HepG2 (cell line): Measurements from ENCODE around the gene RPRD1A. TPM values are rescaled to one million over a fixed set of nuclear protein-coding genes. Genes with fewer than 3 reads are reported as not detected.

Experiments
- ATAC-seq: fragments of 200-7000 bp; cut with Tn5 transposase; 3 replicates; pipeline ENCODE4 v1.9.1; 2020; ENCODE audit warnings: mild to moderate bottlenecking, moderate library complexity
- Bru-seq: library from RNA; stranded (reverse); fragments of 400-500 nt; gene quantifications from one replicate; lab custom pipeline; 2021; lab: Mats Ljungman, UMichigan
- BruChase-seq, 2 experiments: library from RNA; stranded (reverse); fragments of 400-500 nt; gene quantifications; one replicate each; lab custom pipeline; 2021; lab: Mats Ljungman, UMichigan
- BruUV-seq: library from RNA; stranded (reverse); fragments of 400-500 nt; replicated peaks from 2 replicates; lab custom pipeline; 2021; lab: Mats Ljungman, UMichigan
- CTCF ChIA-PET: fragments of 300-600 bp; formaldehyde crosslinking; extraction: SDS; loops from one replicate; lab custom pipeline; 2021; ENCODE audit warnings: low total read pairs, inconsistent platforms, low intra/inter-chr PET ratio; lab: Yijun Ruan, JAX
- POLR2A ChIA-PET: fragments of 350-600 bp; sonication (Branson Sonifier 250); formaldehyde crosslinking; loops from one replicate; lab custom pipeline; 2020; ENCODE audit warnings: antibody characterized with exemption, inconsistent platforms; lab: Yijun Ruan, JAX
- DNase-seq: peaks from one replicate; pipeline ENCODE4 v3.0.0-alpha.2; 2015; ENCODE audit warnings: low spot score
- FAIRE-seq: peaks from 3 replicates; lab custom pipeline; 2011; peaks lifted over from hg19 to GRCh38; lab: Jason Lieb, UNC
- H2AFZ ChIP-seq: one replicate; pipeline ENCODE4 v1.6.1; 2011; ENCODE audit warnings: low read length, inconsistent platforms
- H3K27ac ChIP-seq: fragments of 300-600 bp; 3 replicates; pipeline ENCODE4 v1.8.0; 2011; ENCODE audit warnings: mixed run types, mild to moderate bottlenecking, mixed read lengths, low read length, inconsistent platforms; ENCODE audit not compliant: insufficient read depth; ENCODE audit errors: extremely low read length
- H3K27me3 ChIP-seq, 2 experiments: fragments of 200-600 bp in 1 of 2; 2 replicates in 1 of 2; 3 replicates in 1 of 2; pipeline versions ENCODE4 v1.6.0 to v1.8.0; 2011; ENCODE audit warnings: low read length in 2 of 2, mild to moderate bottlenecking in 2 of 2, moderate library complexity in 2 of 2, inconsistent platforms in 1 of 2; ENCODE audit not compliant: insufficient read depth in 2 of 2, control insufficient read depth in 1 of 2
- H3K36me3 ChIP-seq, 2 experiments: fragments of 200-600 bp in 1 of 2; replicated peaks in 1 of 2; 2 replicates in 1 of 2; 3 replicates in 1 of 2; pipeline versions ENCODE4 v1.5.1 to v1.8.0; 2011; ENCODE audit warnings: low read length in 2 of 2, inconsistent platforms in 1 of 2; ENCODE audit not compliant: insufficient read depth in 2 of 2, control insufficient read depth in 1 of 2
- H3K4me1 ChIP-seq: 2 replicates; pipeline ENCODE4 v1.5.1; 2012; ENCODE audit warnings: low read length, inconsistent platforms; ENCODE audit not compliant: insufficient read depth
- H3K4me2 ChIP-seq: 2 replicates; pipeline ENCODE4 v1.6.0; 2011; ENCODE audit warnings: low read depth, low read length, inconsistent platforms
- H3K4me3 ChIP-seq, 3 experiments: fragments of 200-600 bp in 1 of 3; sonication (generic), shearing (Covaris generic) in 1 of 3; replicated peaks in 1 of 3; 2 replicates each; pipeline ENCODE4 v1.5.1; 2011 to 2016; ENCODE audit warnings: low read length in 3 of 3, inconsistent platforms in 2 of 3, low read depth in 2 of 3, mild to moderate bottlenecking in 2 of 3, control low read depth in 1 of 3, mixed read lengths in 1 of 3; ENCODE audit not compliant: insufficient read depth in 1 of 3
- H3K79me2 ChIP-seq: one replicate; pipeline ENCODE4 v1.6.1; 2011; ENCODE audit warnings: low read length, inconsistent platforms; ENCODE audit not compliant: insufficient read depth
- H3K9ac ChIP-seq: 2 replicates; pipeline ENCODE4 v1.6.0; 2011; ENCODE audit warnings: mild to moderate bottlenecking, low read depth, low read length, inconsistent platforms; ENCODE audit not compliant: insufficient read depth
- H3K9me3 ChIP-seq: 2 replicates; pipeline ENCODE4 v1.5.1; 2012; ENCODE audit warnings: mild to moderate bottlenecking, low read length
- H4K20me1 ChIP-seq: 2 replicates; pipeline ENCODE4 v1.6.0; 2011; ENCODE audit warnings: inconsistent platforms, mild to moderate bottlenecking, low read length, moderate library complexity; ENCODE audit not compliant: insufficient read depth
- ARID5B ChIP-seq: IDR thresholded peaks from 2 replicates; pipeline ENCODE4 v1.4.0; 2020; ENCODE audit warnings: mild to moderate bottlenecking, missing genetic modification reagents
- KLF12 ChIP-seq: sonication (generic); formaldehyde crosslinking; IDR thresholded peaks from 2 replicates; pipeline ENCODE4 v1.4.0; 2020; ENCODE audit warnings: missing genetic modification reagents, borderline replicate concordance
- SNAPC5 ChIP-seq: sonication (generic); formaldehyde crosslinking; IDR thresholded peaks from 2 replicates; pipeline ENCODE4 v1.8.1; 2023; ENCODE audit warnings: mild to moderate bottlenecking, missing genetic modification reagents, borderline replicate concordance
- ZC3H13 ChIP-seq: sonication (generic); formaldehyde crosslinking; IDR thresholded peaks from 2 replicates; pipeline ENCODE4 v1.8.1; 2023; ENCODE audit warnings: mild to moderate bottlenecking, missing genetic modification reagents, moderate library complexity
- ZNF510 ChIP-seq: sonication (generic); formaldehyde crosslinking; IDR thresholded peaks from 2 replicates; pipeline ENCODE4 v1.4.0; 2020; ENCODE audit warnings: low read depth, mild to moderate bottlenecking, missing genetic modification reagents
- ZNF782 ChIP-seq: sonication (generic); formaldehyde crosslinking; IDR thresholded peaks from 2 replicates; pipeline ENCODE4 v1.4.0; 2020; ENCODE audit warnings: missing genetic modification reagents, mild to moderate bottlenecking, borderline replicate concordance
- WGBS: methylation state at CpG from one replicate; pipeline ENCODE4 v1.1.6; 2017; ENCODE audit warnings: low lambda C conversion rate; 5-methylcytosine and 5-hydroxymethylcytosine counted together
- in situ Hi-C: cut with HindIII; loops from 2 replicates; pipeline ENCODE4 v1.10.0; 2017; ENCODE audit warnings: low pct_unique_long_range_greater_than_20kb; ENCODE audit not compliant: extremely low pct_ligation_motif_present
- intact Hi-C: fragments of 100-400 bp; cut with micrococcal nuclease; formaldehyde crosslinking; loops from one replicate; pipeline ENCODE4 v1.10.0; 2022; ENCODE audit not compliant: unreplicated experiment
- long read RNA-seq, 2 experiments: library from RNA in 1 of 2; library from polyadenylated mRNA in 1 of 2; stranded (forward) in 1 of 2; unstranded in 1 of 2; transcript quantifications; one replicate each; pipeline ENCODE4 v2.0.0, GENCODE V29; 2019 to 2022
- polyA minus RNA-seq, 3 experiments: library from RNA; depleted of rRNA, polyadenylated mRNA; stranded (reverse); fragments of >200 nt; gene quantifications; 2 replicates each; pipeline ENCODE4 v1.2.3, GENCODE V29; 2011; ENCODE audit warnings: low replicate concordance in 1 of 3
- polyA plus RNA-seq, 8 experiments: library from polyadenylated mRNA; depleted of rRNA in 3 of 8; stranded (reverse) in 7 of 8; unstranded in 1 of 8; fragments of >200 nt; fragmentation: Illumina TruSeq in 4 of 8; extraction: Trizol in 4 of 8; gene quantifications; 2 replicates each; pipeline versions ENCODE4 v1.2.1 to v1.2.3, GENCODE V29; 2011 to 2016; ENCODE audit warnings: low read depth in 4 of 8, missing spikeins in 1 of 8, mixed read lengths in 1 of 8; ENCODE audit not compliant: insufficient read depth in 1 of 8
- total RNA-seq, 5 experiments: library from RNA; depleted of rRNA; stranded (reverse); fragments of >200 nt; fragmentation: Illumina TruSeq; extraction: Trizol; gene quantifications; 2 replicates each; pipeline ENCODE4 v1.2.3, GENCODE V29; 2016; ENCODE audit warnings: low read depth in 1 of 5
- TF ChIP-seq, protein P1 (sequence below): sonication (generic); formaldehyde crosslinking; IDR thresholded peaks from 2 replicates; pipeline ENCODE4 v1.4.0; 2020; ENCODE audit warnings: missing genetic modification reagents

The RPRD1A gene
- total RNA-seq (2016; rRNA removed; fragmentation: Illumina TruSeq; extraction: Trizol) (78.2 and 105 TPM in 2 replicates), polyA plus RNA-seq (2011; rRNA removed) (36.4 and 42.5 TPM in 2 replicates), polyA minus RNA-seq (2011; rRNA and poly(A)+ RNA removed; ENCODE audit: low replicate concordance) (39.8 and 42.7 TPM in 2 replicates), Bru-seq, nascent RNA (percentile 91 among the genes with signal in this experiment), BruChase-seq, experiment 1, labeled RNA remaining after a 6-hour chase (percentile 89 among the genes with signal in this experiment), BruChase-seq, experiment 2, labeled RNA remaining after a 2-hour chase (percentile 83 among the genes with signal in this experiment)
- total RNA-seq (2016; cell fraction: cytosol; rRNA removed; fragmentation: Illumina TruSeq; extraction: Trizol; ENCODE audit: low read depth) = 45.6 and 46.6 TPM in 2 replicates
- 79.2 and 105 TPM in 2 replicates for total RNA-seq (2016; cell fraction: insoluble cytoplasmic fraction; rRNA removed; fragmentation: Illumina TruSeq; extraction: Trizol)
- total RNA-seq (2016; cell fraction: membrane; rRNA removed; fragmentation: Illumina TruSeq; extraction: Trizol) = 54.0 and 61.2 TPM in 2 replicates
- total RNA-seq (2016; cell fraction: nucleus; rRNA removed; fragmentation: Illumina TruSeq; extraction: Trizol) = 85.2 and 97.0 TPM in 2 replicates
- 15.8 and 21.7 TPM in 2 replicates for polyA plus RNA-seq (2011; cell fraction: cytosol; rRNA removed)
- 49.0 and 60.6 TPM in 2 replicates for polyA plus RNA-seq (2011; cell fraction: nucleus; rRNA removed)
- 49.2 and 49.7 TPM in 2 replicates for polyA plus RNA-seq (2012)
- polyA plus RNA-seq (2016; cell fraction: cytosol; fragmentation: Illumina TruSeq; extraction: Trizol; ENCODE audit: low read depth) = 8.8 and 9.0 TPM in 2 replicates
- polyA plus RNA-seq (2016; cell fraction: insoluble cytoplasmic fraction; fragmentation: Illumina TruSeq; extraction: Trizol; ENCODE audit: low read depth) = 67.3 and 70.4 TPM in 2 replicates
- 25.6 and 26.2 TPM in 2 replicates for polyA plus RNA-seq (2016; cell fraction: membrane; fragmentation: Illumina TruSeq; extraction: Trizol; ENCODE audit: low read depth)
- polyA plus RNA-seq (2016; cell fraction: nucleus; fragmentation: Illumina TruSeq; extraction: Trizol; ENCODE audit: insufficient read depth, low read depth) = 67.7 and 71.1 TPM in 2 replicates
- polyA minus RNA-seq (2011; cell fraction: cytosol; rRNA and poly(A)+ RNA removed) = 40.6 and 41.2 TPM in 2 replicates
- polyA minus RNA-seq (2011; cell fraction: nucleus; rRNA and poly(A)+ RNA removed) = 151 and 160 TPM in 2 replicates
- long read RNA-seq, experiment 1, full-length matches to known transcripts = 15 of 20 reads
- long read RNA-seq, experiment 1, partial matches to known transcripts = 1 of 20 reads
- long read RNA-seq, experiment 1, other reads (novel, unspliced or antisense) = 4 of 20 reads
- long read RNA-seq, experiment 2, full-length matches to known transcripts = 4 of 100 reads
- long read RNA-seq, experiment 2, partial matches to known transcripts = 1 of 100 reads
- long read RNA-seq, experiment 2, other reads (novel, unspliced or antisense) = 95 of 100 reads

DNA sequence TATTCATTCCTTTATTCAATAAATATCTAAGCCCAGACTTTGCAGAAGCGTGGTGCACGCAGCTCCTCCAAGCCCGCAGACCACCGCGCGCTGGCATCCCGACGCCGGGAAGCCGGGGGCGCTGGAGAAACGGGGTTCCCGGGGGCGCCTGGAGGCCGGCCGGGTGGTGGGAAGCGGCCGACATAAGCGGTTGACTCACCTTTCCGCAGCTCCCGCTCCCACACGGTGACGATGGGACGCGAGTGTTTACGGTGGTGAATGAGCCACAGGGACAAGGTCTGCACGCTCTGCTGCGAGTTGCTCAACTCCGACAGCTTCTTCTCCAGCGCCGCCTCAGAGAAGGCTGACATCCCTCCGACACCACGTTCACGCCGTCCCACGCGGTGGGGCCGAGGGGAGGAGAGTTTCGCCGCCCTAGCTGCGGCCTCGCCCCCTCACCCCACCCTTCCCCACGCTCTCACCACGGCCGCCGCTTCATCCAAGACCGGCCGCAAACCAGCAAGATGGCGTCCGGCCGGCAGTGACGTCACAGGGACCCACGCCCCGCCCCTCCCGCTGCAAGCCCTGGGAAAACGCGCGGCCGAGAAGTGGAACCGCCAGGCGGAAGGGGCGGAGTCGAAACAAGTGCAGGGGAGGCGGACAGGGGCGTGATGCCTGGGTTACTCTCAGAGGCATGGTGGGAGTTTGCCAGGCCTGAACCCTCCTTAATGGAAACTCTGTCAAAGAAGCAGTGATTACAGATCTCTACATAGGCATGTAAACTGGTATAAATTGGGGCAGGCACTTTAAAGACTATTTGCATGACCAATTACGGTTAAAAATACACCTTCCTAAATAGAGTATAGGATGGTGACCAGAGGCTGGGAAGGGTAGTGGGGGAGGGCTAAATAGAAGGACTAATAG is at the start of gene RPRD1A:
TSS of gene RPRD1A (minus strand) at position 505 of the 903 bp plus-strand sequence. CDS start at position 350, 155 bp downstream.
- in situ Hi-C loops = no loop called here
- H3K36me3 ChIP-seq = no peaks in the 10 kb centered on the region
- H2AFZ ChIP-seq = peak within 1 kb of the TSS; percentile 39
- DNase-seq (peak; percentile 88), FAIRE-seq (peak; percentile 21), ATAC-seq (peak; percentile 95)
- peaks cover 15% of the 10 kb centered on the region; the same call in 1 of the 2 replicates for H4K20me1 ChIP-seq
- H3K79me2 ChIP-seq = peaks cover 51% of the 10 kb centered on the region
- peak within 1 kb of the TSS; percentile 91 for H3K4me2 ChIP-seq
- H3K27ac ChIP-seq = peak within 1 kb of the TSS; percentile 89
- H3K4me3 ChIP-seq = peak within 1 kb of the TSS; percentile 84 to 94 (median 87)
- WGBS = under 1% methylated on average over 33 of the region's 66 CpGs
- H3K9ac ChIP-seq = peak within 1 kb of the TSS; percentile 91
- intact Hi-C loops = no loop called here
- no peaks in the 10 kb centered on the region; a peak in 1 of 5 replicates for H3K27me3 ChIP-seq
- ChIA-PET POLR2A (interaction anchor here (0.6 to 1.4 kb wide), 6 partner anchors 12 to 95 kb away, joined by 3 to 6 read pairs (median 4); partner anchors contain the start of gene RMP24), CTCF (no interaction called here)
- TSS peak; percentile 74 for BruUV-seq
- no peaks in the 10 kb centered on the region for H3K9me3 ChIP-seq
- H3K4me1 ChIP-seq = peaks cover 41% of the 10 kb centered on the region
- TF ChIP-seq SNAPC5 (CRISPR knock-in tag) (no peak), ZNF782 (peak; percentile 47; the same call in 1 of the 2 replicates), ARID5B (CRISPR knock-in tag) (peak; percentile 63), KLF12 (CRISPR knock-in tag) (peak; percentile 31), ZC3H13 (CRISPR knock-in tag) (no peak), ZNF510 (CRISPR knock-in tag) (no peak)
- TF ChIP-seq, protein P1, sequence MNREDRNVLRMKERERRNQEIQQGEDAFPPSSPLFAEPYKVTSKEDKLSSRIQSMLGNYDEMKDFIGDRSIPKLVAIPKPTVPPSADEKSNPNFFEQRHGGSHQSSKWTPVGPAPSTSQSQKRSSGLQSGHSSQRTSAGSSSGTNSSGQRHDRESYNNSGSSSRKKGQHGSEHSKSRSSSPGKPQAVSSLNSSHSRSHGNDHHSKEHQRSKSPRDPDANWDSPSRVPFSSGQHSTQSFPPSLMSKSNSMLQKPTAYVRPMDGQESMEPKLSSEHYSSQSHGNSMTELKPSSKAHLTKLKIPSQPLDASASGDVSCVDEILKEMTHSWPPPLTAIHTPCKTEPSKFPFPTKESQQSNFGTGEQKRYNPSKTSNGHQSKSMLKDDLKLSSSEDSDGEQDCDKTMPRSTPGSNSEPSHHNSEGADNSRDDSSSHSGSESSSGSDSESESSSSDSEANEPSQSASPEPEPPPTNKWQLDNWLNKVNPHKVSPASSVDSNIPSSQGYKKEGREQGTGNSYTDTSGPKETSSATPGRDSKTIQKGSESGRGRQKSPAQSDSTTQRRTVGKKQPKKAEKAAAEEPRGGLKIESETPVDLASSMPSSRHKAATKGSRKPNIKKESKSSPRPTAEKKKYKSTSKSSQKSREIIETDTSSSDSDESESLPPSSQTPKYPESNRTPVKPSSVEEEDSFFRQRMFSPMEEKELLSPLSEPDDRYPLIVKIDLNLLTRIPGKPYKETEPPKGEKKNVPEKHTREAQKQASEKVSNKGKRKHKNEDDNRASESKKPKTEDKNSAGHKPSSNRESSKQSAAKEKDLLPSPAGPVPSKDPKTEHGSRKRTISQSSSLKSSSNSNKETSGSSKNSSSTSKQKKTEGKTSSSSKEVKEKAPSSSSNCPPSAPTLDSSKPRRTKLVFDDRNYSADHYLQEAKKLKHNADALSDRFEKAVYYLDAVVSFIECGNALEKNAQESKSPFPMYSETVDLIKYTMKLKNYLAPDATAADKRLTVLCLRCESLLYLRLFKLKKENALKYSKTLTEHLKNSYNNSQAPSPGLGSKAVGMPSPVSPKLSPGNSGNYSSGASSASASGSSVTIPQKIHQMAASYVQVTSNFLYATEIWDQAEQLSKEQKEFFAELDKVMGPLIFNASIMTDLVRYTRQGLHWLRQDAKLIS (CRISPR knock-in tag) = no peak
